ENCODE results near the gene TNFRSF4. TPM values are rescaled to one million over a fixed set of nuclear protein-coding genes. Genes with fewer than 3 reads are reported as not detected.
A peak's percentile ranks its signal among the peaks of the same experiment; 100 is the strongest.

TNFRSF4 gene
- total RNA-seq, 4 donors from 2014 or later: 0.42 to 2.1 (median 0.46) TPM; not detected in 1

DNA sequence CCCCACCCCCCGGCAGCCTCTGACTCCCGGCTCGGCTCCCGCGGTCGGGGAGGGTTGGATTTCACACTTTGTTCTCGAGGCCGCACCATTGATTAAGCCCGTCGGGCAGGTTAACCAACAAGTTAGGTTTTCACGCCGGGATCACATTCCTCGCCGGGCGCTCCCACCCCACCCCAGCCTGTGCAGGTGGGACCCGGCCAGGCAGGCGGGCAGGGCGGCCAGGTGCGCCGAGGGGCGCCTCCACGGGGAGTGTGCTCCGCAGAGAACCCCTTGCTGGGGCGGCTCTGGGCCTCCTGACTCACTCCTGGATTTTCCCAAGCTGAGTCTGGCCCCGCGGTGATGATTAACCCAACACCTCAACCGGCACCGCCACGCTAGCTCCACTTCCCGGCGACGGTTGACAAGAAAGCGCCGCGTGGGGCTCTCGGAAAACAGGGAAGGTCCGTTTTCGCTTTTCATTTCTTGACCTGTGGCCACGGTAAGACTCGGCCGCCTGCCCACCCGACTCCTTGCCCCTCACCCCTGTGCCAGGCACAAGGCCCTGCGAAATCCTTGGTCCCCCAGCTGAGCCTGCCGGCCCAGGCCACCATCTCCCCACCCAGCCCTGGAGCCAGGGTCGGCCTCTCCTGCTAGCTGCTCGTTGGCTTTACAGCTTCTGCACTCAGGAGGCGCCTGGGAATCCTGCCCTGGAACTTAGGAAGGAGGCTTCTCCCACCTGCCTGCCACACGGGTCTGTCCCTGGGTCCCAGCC, 49.1 kb downstream of the TNFRSF4 start:
- H3K27me3 ChIP-seq: peaks cover 0 to 23% (median 0%) of the 10 kb centered on the region in 3 donors
- in situ Hi-C loops (cut with MboI; ENCODE audit: low sequenced_read_pairs in 4 of 4): no loop called here

DNA sequence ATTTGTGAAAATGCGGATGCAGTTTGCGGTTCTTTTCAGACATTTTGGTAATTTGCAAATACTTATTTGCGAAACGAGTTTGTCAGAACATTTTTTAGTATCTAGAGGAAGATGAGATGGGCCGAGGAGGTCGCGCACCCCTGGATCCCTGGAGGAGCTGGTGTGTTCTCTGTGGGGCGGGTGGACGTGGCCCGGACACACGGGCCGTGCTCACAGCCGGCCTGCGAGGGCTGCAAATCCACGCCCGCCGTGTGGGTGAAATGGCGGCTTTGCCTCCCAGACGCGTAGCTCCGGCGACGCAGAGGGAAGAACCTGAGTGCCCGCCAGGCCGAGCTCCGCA, 49.6 kb downstream of the TNFRSF4 start:
- Histone ChIP-seq H3K27ac (no peak overlapping the region), H3K4me3 (no peak overlapping the region), H3K9me3 (no peaks in the 10 kb centered on the region), H3K27me3 (peaks cover 0 to 17% (median 0%) of the 10 kb centered on the region in 3 donors), H3K4me1 (peaks cover 4 to 13% of the 10 kb centered on the region in 2 donors), H3K36me3 (no peaks in the 10 kb centered on the region)
- DNase-seq (no peak), ATAC-seq (no peak)
- intact Hi-C loops (cut with DNase I; ENCODE audit: low total_unique reads) (no loop called here), in situ Hi-C loops (cut with MboI; ENCODE audit: low sequenced_read_pairs in 4 of 4) (no loop called here)
- TF ChIP-seq POLR2A (IDR thresholded peaks at IDR 0.05) (no peak), CTCF (IDR thresholded peaks at IDR 0.05 in 4 of 5, conservative IDR thresholded peaks at IDR 0.05 in 1 of 5) (no peak)

More for the DNA sequence above, 49.1 kb downstream of the TNFRSF4 start:
- Histone ChIP-seq H3K36me3 (no peaks in the 10 kb centered on the region), H3K4me1 (peaks cover 4 to 13% of the 10 kb centered on the region in 2 donors), H3K9me3 (no peaks in the 10 kb centered on the region), H3K4me3 (no peak overlapping the region), H3K27ac (peak overlapping the region in 1 of 4 donors; percentile 59)
- TF ChIP-seq CTCF (IDR thresholded peaks at IDR 0.05 in 4 of 5, conservative IDR thresholded peaks at IDR 0.05 in 1 of 5) (no peak), POLR2A (IDR thresholded peaks at IDR 0.05) (no peak)
- DNase-seq (no peak), ATAC-seq (no peak)
- intact Hi-C loops (cut with DNase I; ENCODE audit: low total_unique reads): no loop called here

GRCh38 chr1:1163538-1164070, 50.3 kb downstream of the TNFRSF4 start:
- no peak for DNase-seq
- no peak overlapping the region for H3K4me3 ChIP-seq
- H3K27ac ChIP-seq: no peak overlapping the region
- H3K36me3 ChIP-seq: no peaks in the 10 kb centered on the region
- H3K9me3 ChIP-seq: no peaks in the 10 kb centered on the region
- TF ChIP-seq POLR2A (IDR thresholded peaks at IDR 0.05) (no peak), CTCF (IDR thresholded peaks at IDR 0.05 in 4 of 5, conservative IDR thresholded peaks at IDR 0.05 in 1 of 5) (no peak)
- peaks cover 0 to 10% (median 0%) of the 10 kb centered on the region in 3 donors for H3K27me3 ChIP-seq
- in situ Hi-C loops (cut with MboI; ENCODE audit: low sequenced_read_pairs in 4 of 4) (no loop called here), intact Hi-C loops (cut with DNase I; ENCODE audit: low total_unique reads) (no loop called here)
- ATAC-seq: no peak
- H3K4me1 ChIP-seq: peaks cover 4 to 15% of the 10 kb centered on the region in 2 donors

DNA sequence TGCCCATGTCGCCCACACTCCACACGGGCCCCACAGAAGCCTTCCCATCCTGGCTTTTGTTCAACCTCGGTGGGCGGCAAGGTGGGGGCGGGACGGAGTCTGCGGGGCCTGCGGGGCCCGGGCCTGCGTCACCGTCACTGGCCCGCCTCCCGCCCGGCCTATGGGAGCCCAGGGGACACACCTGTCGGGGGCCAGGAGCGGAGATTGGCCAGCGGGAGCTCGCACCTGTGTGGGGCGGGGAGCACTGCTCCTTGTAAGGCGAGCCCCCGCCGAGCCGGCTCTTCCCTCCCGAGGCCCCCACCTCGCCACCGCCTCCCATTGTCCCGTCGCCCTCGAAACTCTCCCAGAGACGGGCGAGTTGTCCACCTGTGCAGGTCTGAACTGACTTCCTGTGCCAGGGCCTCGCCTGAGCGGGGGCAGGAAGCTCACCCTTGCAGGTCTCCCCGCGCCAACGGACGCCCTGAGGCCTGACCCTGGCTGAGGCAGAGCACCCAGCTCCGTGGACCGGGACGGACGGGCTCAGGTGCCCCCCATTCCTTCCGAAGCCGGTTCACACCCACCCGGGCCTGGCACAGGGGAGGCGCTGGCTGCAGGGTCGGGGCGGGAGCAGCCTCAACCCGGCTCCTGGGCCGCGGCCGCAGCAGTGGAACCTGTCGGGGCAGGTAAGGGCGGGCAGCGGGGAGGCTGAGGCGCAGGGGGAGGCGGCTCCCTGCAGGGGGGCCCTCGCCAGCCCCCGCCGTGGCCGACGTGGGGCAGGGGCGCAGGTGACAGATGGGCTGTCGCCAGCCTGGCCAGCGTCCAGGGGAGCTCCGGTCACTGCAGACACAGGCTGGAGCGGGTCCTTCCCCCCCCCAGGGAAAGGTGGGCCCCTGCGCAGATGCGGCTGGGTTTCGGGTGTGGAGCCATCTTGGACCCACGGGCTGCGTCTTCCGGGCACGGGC, 51.1 kb downstream of the TNFRSF4 start:
- intact Hi-C loops (cut with DNase I; ENCODE audit: low total_unique reads) (no loop called here), in situ Hi-C loops (cut with MboI; ENCODE audit: low sequenced_read_pairs in 4 of 4) (no loop called here)
- ATAC-seq (no peak), DNase-seq (no peak)
- Histone ChIP-seq H3K4me3 (no peak overlapping the region), H3K9me3 (no peaks in the 10 kb centered on the region), H3K27me3 (peaks cover 0 to 13% (median 3%) of the 10 kb centered on the region in 3 donors), H3K4me1 (peaks cover 4 to 21% of the 10 kb centered on the region in 2 donors), H3K27ac (no peak overlapping the region), H3K36me3 (no peaks in the 10 kb centered on the region)
- no peak for TF ChIP-seq POLR2A (IDR thresholded peaks at IDR 0.05)
- no peak for TF ChIP-seq CTCF (IDR thresholded peaks at IDR 0.05 in 4 of 5, conservative IDR thresholded peaks at IDR 0.05 in 1 of 5)
